ENCODE measurements around the gene CHRNA10.
"Not testable (repeated sequence)": the region's sequence is repeated elsewhere in the genome, so short reads cannot be mapped to it uniquely, and the experiment has no call there.

- TF ChIP-seq, protein P1, sequence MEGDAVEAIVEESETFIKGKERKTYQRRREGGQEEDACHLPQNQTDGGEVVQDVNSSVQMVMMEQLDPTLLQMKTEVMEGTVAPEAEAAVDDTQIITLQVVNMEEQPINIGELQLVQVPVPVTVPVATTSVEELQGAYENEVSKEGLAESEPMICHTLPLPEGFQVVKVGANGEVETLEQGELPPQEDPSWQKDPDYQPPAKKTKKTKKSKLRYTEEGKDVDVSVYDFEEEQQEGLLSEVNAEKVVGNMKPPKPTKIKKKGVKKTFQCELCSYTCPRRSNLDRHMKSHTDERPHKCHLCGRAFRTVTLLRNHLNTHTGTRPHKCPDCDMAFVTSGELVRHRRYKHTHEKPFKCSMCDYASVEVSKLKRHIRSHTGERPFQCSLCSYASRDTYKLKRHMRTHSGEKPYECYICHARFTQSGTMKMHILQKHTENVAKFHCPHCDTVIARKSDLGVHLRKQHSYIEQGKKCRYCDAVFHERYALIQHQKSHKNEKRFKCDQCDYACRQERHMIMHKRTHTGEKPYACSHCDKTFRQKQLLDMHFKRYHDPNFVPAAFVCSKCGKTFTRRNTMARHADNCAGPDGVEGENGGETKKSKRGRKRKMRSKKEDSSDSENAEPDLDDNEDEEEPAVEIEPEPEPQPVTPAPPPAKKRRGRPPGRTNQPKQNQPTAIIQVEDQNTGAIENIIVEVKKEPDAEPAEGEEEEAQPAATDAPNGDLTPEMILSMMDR (IDR thresholded peaks at IDR 0.05; ENCODE audit: insufficient read depth, low read length): not testable (repeated sequence)
- not testable (repeated sequence) for TF ChIP-seq POLR2AphosphoS5 (IDR thresholded peaks at IDR 0.05; ENCODE audit: low read depth)
Measured at GRCh38 chr11:3643102-3643546, 28.1 kb downstream of the CHRNA10 start.
